GM12865 (cell line): ENCODE data around the gene PSMD8.
"Not testable (repeated sequence)": the region's sequence is repeated elsewhere in the genome, so short reads cannot be mapped to it uniquely, and the experiment has no call there.

Experiments used
- DNase-seq: peaks from one replicate; pipeline ENCODE4 v3.0.0; 2010; ENCODE audit warnings: low read depth
- H3K4me3 ChIP-seq: 2 replicates; pipeline ENCODE4 v1.5.1; 2011; ENCODE audit warnings: mild to moderate bottlenecking, low read depth, low read length, control low read depth
- TF ChIP-seq, protein P1 (sequence below): IDR thresholded peaks from 2 replicates; pipeline ENCODE4 v1.5.1; 2011; ENCODE audit warnings: low read length, control low read depth, low read depth, inconsistent platforms; ENCODE audit not compliant: insufficient read depth; ENCODE audit errors: missing control alignments

The PSMD8 gene

DNA sequence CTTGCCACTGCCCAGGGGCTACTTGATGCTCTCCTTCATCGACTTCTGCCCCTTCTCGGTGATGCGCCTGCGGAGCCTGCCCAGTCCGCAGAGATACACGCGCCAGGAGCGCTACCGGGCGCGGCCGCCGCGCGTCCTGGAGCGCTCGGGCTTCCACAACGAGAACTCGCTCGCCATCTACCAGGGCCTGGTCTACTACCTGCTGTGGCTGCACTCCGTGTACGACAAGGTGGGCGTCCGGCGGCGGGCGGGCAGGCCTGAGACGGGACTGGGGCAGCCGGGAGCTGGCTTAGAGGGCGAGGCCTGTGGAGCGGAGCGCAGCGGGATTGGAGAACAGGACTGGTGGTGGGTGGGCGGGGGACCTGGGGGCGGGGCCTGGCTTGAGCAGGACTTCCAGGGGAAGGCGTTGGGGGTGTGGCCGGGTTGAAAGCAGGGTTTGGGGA lies 12.7 kb upstream of the PSMD8 start:
- DNase-seq: peak; percentile 80
- peak overlapping the region; percentile 53 for H3K4me3 ChIP-seq
- TF ChIP-seq, protein P1, sequence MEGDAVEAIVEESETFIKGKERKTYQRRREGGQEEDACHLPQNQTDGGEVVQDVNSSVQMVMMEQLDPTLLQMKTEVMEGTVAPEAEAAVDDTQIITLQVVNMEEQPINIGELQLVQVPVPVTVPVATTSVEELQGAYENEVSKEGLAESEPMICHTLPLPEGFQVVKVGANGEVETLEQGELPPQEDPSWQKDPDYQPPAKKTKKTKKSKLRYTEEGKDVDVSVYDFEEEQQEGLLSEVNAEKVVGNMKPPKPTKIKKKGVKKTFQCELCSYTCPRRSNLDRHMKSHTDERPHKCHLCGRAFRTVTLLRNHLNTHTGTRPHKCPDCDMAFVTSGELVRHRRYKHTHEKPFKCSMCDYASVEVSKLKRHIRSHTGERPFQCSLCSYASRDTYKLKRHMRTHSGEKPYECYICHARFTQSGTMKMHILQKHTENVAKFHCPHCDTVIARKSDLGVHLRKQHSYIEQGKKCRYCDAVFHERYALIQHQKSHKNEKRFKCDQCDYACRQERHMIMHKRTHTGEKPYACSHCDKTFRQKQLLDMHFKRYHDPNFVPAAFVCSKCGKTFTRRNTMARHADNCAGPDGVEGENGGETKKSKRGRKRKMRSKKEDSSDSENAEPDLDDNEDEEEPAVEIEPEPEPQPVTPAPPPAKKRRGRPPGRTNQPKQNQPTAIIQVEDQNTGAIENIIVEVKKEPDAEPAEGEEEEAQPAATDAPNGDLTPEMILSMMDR: no peak

DNA sequence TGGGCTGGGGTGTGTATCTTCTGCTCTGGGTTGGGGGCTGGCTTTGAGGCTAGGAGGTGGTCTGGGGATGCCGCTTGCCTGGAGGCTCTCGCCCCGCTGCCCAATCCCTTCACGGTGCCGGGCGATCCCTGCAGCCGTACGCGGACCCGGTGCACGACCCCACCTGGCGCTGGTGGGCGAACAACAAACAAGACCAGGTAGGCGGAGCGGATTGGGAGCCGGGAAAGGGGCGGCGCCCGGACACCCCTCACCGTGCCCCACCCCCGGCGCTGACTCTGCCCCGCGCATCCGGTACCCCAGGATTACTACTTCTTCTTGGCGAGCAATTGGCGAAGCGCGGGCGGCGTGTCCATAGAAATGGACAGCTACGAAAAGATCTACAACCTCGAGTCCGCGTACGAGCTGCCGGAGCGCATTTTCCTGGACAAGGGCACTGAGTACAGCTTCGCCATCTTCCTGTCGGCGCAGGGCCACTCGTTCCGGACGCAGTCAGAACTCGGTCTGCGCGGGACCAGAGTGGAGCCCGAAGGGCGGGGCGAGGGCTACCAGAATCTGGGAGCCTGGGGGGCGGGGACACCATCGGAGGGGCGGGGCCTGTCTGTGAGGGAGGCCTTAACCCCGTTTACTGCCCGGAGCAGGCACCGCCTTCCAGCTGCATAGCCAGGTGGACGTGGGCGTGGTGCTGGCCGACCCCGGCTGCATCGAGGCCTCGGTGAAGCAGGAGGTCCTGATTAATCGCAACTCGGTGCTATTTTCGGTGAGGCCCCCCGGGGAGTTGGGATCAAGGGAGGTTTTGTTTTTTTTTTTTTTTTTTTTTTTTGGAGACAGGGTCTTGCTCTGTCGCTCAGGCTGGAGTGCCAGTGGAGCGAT lies 12.1 kb upstream of the PSMD8 start:
- TF ChIP-seq, protein P1: no peak
- H3K4me3 ChIP-seq: peak overlapping the region; percentile 53
- DNase-seq: peak; percentile 80

DNA sequence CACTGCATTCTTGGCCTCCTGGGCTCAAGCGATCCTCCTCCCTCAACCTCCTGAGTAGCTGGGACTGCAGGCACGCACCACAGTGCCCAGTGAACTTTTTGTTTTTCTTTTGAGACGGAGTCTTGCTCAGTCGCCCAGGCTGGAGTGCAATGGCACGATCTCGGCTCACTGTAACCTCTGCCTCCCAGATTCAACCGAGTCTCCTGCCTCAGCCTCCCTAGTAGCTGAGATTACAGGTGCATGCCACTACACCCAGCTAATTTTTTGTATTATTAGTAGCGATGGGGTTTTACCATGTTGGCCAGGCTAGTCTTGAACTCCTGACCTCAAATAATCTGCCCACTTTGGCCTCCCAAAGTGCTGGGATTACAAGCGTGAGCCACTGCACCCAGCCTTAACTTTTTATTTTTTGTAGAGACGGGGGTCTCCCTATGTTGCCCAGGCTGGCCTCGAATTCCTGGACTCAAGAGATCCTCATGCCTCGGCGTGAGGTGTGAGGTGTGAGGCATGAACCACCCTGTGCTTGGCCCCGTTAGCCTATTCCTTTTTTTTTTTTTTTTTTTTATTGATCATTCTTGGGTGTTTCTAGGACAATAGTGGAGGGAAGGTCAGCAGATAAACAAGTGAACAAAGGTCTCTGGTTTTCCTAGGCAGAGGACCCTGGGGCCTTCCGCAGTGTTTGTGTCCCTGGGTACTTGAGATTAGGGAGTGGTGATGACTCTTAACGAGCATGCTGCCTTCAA lies 11.3 kb upstream of the PSMD8 start:
- peak overlapping the region; percentile 53 for H3K4me3 ChIP-seq
- not testable (repeated sequence) for DNase-seq

DNA sequence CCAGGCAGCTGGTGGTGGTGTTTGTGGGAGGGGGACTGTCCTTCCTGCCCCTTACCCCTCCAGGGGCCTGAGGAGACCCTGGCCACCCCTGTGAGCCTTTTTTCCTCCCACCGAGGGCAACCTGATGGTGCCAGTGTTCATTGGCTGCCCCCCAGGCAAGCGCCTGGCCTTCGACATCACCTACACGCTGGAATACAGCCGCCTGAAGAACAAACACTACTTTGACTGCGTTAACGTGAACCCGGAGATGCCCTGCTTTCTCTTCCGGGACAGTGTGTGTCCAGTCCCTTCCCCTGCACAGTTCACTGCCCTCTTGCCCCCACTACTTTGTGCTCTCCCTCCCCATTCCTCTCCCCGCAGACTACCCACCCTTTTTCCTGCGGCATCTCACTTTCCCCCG lies 7.3 kb upstream of the PSMD8 start:
- DNase-seq: no peak
- no peak overlapping the region for H3K4me3 ChIP-seq
- TF ChIP-seq, protein P1: no peak

DNA sequence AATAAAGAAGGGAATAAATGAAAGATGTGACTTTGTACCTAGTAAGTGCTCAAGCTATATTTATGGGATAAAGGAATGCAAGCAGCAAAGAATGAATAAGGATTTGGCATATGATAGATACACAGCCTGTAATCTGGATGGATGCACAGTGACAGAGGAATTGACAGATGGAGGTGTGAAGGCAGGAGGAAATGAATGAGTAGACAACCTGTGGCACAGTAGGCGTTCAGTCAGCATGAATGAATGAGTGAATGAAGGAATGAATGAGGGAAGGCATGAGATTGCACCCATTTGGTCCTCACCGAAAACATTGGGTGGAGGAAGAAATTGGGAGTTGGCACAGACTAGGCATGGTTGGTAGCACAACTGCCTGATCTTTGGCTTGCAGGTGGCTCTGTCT lies 4.8 kb upstream of the PSMD8 start:
- no peak overlapping the region for H3K4me3 ChIP-seq
- no peak for DNase-seq
- TF ChIP-seq, protein P1: no peak

DNA sequence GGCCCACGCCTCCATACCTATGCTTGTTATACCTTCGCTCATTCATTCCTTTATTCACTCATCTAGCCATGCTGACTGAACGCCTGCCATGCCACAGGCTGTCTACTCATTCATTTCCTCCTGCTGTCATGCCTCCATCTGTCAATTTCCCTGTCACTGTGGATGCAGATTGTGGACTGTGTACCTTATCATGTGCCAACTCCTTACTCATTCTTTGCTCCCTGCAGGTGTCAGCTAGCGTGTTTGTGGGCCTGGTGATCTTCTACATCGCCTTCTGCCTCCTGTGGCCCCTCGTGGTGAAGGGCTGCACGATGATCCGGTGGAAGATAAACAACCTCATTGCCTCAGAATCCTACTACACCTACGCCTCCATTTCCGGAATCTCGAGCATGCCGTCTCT lies 4.1 kb upstream of the PSMD8 start:
- DNase-seq: no peak
- TF ChIP-seq, protein P1: no peak

DNA sequence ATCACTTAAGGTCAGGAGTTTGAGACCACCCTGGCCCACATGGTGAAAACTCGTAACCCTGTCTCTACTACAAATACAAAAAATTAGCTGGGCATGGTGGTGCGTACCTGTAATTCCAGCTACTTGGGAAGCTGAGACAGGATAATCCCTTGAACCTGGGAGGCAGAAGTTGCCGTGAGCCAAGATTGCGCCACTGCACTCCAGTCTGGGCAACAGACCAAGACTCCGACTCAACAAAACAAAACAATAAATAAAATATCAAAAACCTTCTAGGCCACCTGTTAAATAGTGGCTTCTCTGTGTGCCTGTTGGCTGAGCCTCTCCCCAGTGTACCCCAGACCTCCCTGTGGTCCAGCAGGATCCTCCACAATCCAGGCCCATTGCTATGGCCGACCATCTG lies 3.3 kb upstream of the PSMD8 start:
- no peak for DNase-seq
- H3K4me3 ChIP-seq: no peak overlapping the region
- TF ChIP-seq, protein P1: no peak

More for the DNA sequence above, 4.1 kb upstream of the PSMD8 start:
- H3K4me3 ChIP-seq: no peak overlapping the region
